ENCODE measurements around the gene ABLIM1. TPM values are rescaled to one million over a fixed set of nuclear protein-coding genes. Genes with fewer than 3 reads are reported as not detected.

ABLIM1 gene
- total and polyA plus RNA-seq, 4 donors = 20.0 to 135 (median 59.9) TPM

DNA sequence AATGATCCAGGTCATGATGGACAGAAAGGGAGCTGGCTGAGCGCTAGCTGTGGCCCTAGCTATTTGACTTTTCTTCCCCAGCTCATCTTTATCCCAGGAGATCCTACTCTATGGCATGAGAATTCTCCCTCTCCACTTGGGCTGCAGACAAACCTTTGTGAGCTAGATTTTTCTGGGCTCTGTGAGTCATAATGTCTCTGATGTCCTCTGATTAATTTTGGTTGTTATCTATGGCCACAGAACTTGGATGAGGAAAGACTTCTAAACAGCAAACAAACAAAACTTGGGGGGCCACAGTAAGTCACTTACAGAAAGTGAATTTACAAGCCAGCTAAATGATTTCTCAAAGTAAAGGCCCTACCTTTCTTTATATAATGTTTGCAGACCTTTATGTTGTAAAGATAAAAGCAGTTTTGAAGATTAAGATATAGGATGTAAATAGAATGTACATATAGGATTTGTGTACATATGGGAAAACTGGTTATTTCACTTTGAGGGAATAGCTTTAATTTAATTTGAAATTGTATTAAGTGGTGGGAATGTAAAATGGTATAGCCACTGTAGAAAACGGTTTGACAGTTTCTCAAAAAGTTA lies 10.4 kb downstream of the ABLIM1 start:
- H3K27me3 ChIP-seq (ENCODE audit: control insufficient read depth in 3 of 3, insufficient read depth in 3 of 3, low read length in 2 of 3) = no peaks in the 10 kb centered on the region
- H3K4me3 ChIP-seq = no peak overlapping the region
- WGBS, 2 donors = 67 to 91% methylated on average over 2 of the region's 2 CpGs
- no peak for ATAC-seq (ENCODE audit: insufficient read depth, low FRiP score)
- TF ChIP-seq, protein P1, sequence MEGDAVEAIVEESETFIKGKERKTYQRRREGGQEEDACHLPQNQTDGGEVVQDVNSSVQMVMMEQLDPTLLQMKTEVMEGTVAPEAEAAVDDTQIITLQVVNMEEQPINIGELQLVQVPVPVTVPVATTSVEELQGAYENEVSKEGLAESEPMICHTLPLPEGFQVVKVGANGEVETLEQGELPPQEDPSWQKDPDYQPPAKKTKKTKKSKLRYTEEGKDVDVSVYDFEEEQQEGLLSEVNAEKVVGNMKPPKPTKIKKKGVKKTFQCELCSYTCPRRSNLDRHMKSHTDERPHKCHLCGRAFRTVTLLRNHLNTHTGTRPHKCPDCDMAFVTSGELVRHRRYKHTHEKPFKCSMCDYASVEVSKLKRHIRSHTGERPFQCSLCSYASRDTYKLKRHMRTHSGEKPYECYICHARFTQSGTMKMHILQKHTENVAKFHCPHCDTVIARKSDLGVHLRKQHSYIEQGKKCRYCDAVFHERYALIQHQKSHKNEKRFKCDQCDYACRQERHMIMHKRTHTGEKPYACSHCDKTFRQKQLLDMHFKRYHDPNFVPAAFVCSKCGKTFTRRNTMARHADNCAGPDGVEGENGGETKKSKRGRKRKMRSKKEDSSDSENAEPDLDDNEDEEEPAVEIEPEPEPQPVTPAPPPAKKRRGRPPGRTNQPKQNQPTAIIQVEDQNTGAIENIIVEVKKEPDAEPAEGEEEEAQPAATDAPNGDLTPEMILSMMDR (IDR thresholded peaks at IDR 0.05; ENCODE audit: control extremely low read depth, extremely low read depth) = no peak
- no peaks in the 10 kb centered on the region for H3K9me3 ChIP-seq (ENCODE audit: control insufficient read depth in 4 of 4, insufficient read depth in 3 of 4, low read length in 3 of 4)
- no peak for DNase-seq
- no peak overlapping the region for H3K9ac ChIP-seq (ENCODE audit: insufficient read depth in 1 of 2, low read length in 2 of 2)
- no peaks in the 10 kb centered on the region for H3K36me3 ChIP-seq (ENCODE audit: control insufficient read depth in 4 of 4, insufficient read depth in 4 of 4, low read length in 4 of 4)
- peak overlapping the region in 1 of 2 donors; percentile 76 for H3K27ac ChIP-seq (ENCODE audit: low read depth in 1 of 2, low read length in 1 of 2)
- peaks cover 4 to 37% (median 10%) of the 10 kb centered on the region in 5 donors for H3K4me1 ChIP-seq (ENCODE audit: control insufficient read depth in 5 of 5, insufficient read depth in 5 of 5, low read length in 5 of 5)

DNA sequence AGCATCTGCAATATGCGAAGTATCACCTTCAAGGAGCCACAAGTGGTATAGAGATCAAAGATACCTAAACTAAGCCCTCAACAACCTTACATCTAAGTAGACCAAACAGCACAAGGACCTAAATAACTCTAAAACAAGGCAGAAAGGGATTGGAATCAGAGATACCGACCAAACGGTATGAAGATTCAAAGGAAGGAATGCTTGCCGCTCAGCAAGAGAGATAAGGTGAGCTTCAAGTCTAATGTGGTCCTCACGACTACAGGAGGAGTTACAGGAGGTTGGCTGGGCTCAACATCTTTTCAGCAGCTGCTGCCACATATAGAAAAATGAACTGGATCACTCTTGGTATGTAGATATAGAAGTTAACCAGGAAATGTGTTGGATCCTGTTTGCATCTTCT lies 11.6 kb downstream of the ABLIM1 start:
- Histone ChIP-seq H3K9me3 (ENCODE audit: control insufficient read depth in 4 of 4, insufficient read depth in 3 of 4, low read length in 3 of 4) (no peaks in the 10 kb centered on the region), H3K4me1 (ENCODE audit: control insufficient read depth in 5 of 5, insufficient read depth in 5 of 5, low read length in 5 of 5) (peaks cover 4 to 32% (median 10%) of the 10 kb centered on the region in 5 donors), H3K9ac (ENCODE audit: insufficient read depth in 1 of 2, low read length in 2 of 2) (no peak overlapping the region), H3K27me3 (ENCODE audit: control insufficient read depth in 3 of 3, insufficient read depth in 3 of 3, low read length in 2 of 3) (no peaks in the 10 kb centered on the region), H3K27ac (ENCODE audit: low read depth in 1 of 2, low read length in 1 of 2) (no peak overlapping the region), H3K36me3 (ENCODE audit: control insufficient read depth in 4 of 4, insufficient read depth in 4 of 4, low read length in 4 of 4) (no peaks in the 10 kb centered on the region), H3K4me3 (no peak overlapping the region)
- 81 to 88% methylated on average over 5 of the region's 5 CpGs for WGBS, 2 donors
- TF ChIP-seq, protein P1 (IDR thresholded peaks at IDR 0.05; ENCODE audit: control extremely low read depth, extremely low read depth) = no peak
- no peak for DNase-seq
- ATAC-seq (ENCODE audit: insufficient read depth, low FRiP score) = no peak

DNA sequence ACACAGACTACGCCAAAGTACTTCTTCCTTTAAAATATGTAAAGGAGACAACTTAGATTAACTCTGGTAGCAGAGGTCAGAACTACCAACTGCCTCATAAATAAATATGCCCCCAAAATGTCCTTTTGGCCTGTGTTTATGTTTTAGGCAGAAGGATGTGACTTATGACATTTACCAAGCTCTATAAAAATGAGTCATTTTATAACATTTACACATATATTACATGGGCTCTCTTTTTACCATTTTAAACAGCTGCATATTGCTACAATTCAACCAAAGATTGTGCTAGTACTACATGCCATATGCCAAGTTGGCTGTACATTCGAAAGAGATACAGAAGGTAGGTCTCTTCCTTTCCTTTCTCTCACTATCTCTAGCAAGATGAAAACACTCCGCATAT lies 12.4 kb downstream of the ABLIM1 start:
- no peak for DNase-seq
- Histone ChIP-seq H3K36me3 (ENCODE audit: control insufficient read depth in 4 of 4, insufficient read depth in 4 of 4, low read length in 4 of 4) (no peaks in the 10 kb centered on the region), H3K9me3 (ENCODE audit: control insufficient read depth in 4 of 4, insufficient read depth in 3 of 4, low read length in 3 of 4) (no peaks in the 10 kb centered on the region), H3K27ac (ENCODE audit: low read depth in 1 of 2, low read length in 1 of 2) (peak overlapping the region in 1 of 2 donors; percentile 57), H3K4me1 (ENCODE audit: control insufficient read depth in 5 of 5, insufficient read depth in 5 of 5, low read length in 5 of 5) (peaks cover 4 to 35% (median 10%) of the 10 kb centered on the region in 5 donors), H3K9ac (ENCODE audit: insufficient read depth in 1 of 2, low read length in 2 of 2) (no peak overlapping the region), H3K27me3 (ENCODE audit: control insufficient read depth in 3 of 3, insufficient read depth in 3 of 3, low read length in 2 of 3) (no peaks in the 10 kb centered on the region), H3K4me3 (no peak overlapping the region)
- TF ChIP-seq, protein P1 (IDR thresholded peaks at IDR 0.05; ENCODE audit: control extremely low read depth, extremely low read depth) = no peak
- no peak for ATAC-seq (ENCODE audit: insufficient read depth, low FRiP score)
- 72 to 83% methylated on average over 3 of the region's 3 CpGs for WGBS, 2 donors

DNA sequence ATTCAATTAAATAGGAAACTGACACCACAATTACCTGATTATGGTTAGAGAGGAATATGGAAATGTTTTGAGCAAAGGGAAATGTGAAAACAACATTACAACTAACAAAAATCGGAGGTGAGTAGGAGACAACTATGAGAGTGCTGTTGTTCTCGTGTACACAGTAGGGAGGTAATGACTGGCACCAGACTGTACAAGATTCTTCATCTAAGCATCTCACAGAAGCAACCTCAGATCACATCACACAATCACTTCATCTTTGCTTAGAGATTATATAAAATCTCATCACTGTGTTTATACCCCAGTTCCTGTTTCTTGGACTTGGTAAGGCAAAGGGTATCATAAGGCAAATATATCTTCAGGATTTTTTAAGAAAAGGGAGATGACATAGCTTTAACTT lies 14.9 kb downstream of the ABLIM1 start:
- TF ChIP-seq, protein P1 (IDR thresholded peaks at IDR 0.05; ENCODE audit: control extremely low read depth, extremely low read depth) = no peak
- Histone ChIP-seq H3K9me3 (ENCODE audit: control insufficient read depth in 4 of 4, insufficient read depth in 3 of 4, low read length in 3 of 4) (no peaks in the 10 kb centered on the region), H3K4me1 (ENCODE audit: control insufficient read depth in 5 of 5, insufficient read depth in 5 of 5, low read length in 5 of 5) (peaks cover 9 to 30% (median 17%) of the 10 kb centered on the region in 5 donors), H3K9ac (ENCODE audit: insufficient read depth in 1 of 2, low read length in 2 of 2) (no peak overlapping the region), H3K27ac (ENCODE audit: low read depth in 1 of 2, low read length in 1 of 2) (peak overlapping the region in 1 of 2 donors; percentile 72), H3K27me3 (ENCODE audit: control insufficient read depth in 3 of 3, insufficient read depth in 3 of 3, low read length in 2 of 3) (no peaks in the 10 kb centered on the region), H3K36me3 (ENCODE audit: control insufficient read depth in 4 of 4, insufficient read depth in 4 of 4, low read length in 4 of 4) (peaks cover 0 to 3% (median 0%) of the 10 kb centered on the region in 4 donors), H3K4me3 (no peak overlapping the region)
- WGBS, 2 donors = 41 to 74% methylated on average over 2 of the region's 2 CpGs
- DNase-seq = no peak
- no peak for ATAC-seq (ENCODE audit: insufficient read depth, low FRiP score)
